Sigmoid colon (tissue), 7 donors: ENCODE data around the gene KRT27. TPM values are rescaled to one million over a fixed set of nuclear protein-coding genes. Genes with fewer than 3 reads are reported as not detected.

ENCODE experiments used
- DNase-seq: peaks from one replicate; pipeline ENCODE4 v3.0.0-alpha.2; 2019
- H3K27ac ChIP-seq, 4 donors: fragments of 200-600 bp; sonication (generic); one replicate each; pipeline ENCODE4 v1.5.1; 2016 to 2019; ENCODE audit warnings: mild to moderate bottlenecking in 1 of 4
- H3K27me3 ChIP-seq, 3 donors: fragments of 200-600 bp; sonication (generic); one replicate each; pipeline ENCODE4 v1.5.1; 2019; ENCODE audit warnings: mild to moderate bottlenecking in 1 of 3
- H3K36me3 ChIP-seq, 4 donors: fragments of 200-600 bp; sonication (generic); one replicate each; pipeline ENCODE4 v1.5.1; 2016 to 2019
- H3K4me1 ChIP-seq, 4 donors: fragments of 200-600 bp; sonication (generic); one replicate each; pipeline ENCODE4 v1.5.1; 2017 to 2019
- H3K4me3 ChIP-seq, 4 donors: fragments of 200-600 bp; sonication (generic); one replicate each; pipeline ENCODE4 v1.5.1; 2017 to 2019; ENCODE audit warnings: mild to moderate bottlenecking in 2 of 4, moderate library complexity in 1 of 4
- H3K9me3 ChIP-seq, 4 donors: fragments of 200-600 bp in 3 of 4; sonication (generic) in 3 of 4; one replicate each; pipeline versions ENCODE4 v1.5.1 to v1.6.1; 2013 to 2019
- EP300 ChIP-seq, 4 donors: sonication (generic); formaldehyde crosslinking; IDR thresholded peaks; one replicate each; pipeline ENCODE4 v1.6.1; 2017; ENCODE audit warnings: antibody characterized with exemption in 4 of 4
- POLR2A ChIP-seq, 2 donors: fragments of 450-650 bp; IDR thresholded peaks; one replicate each; pipeline ENCODE4 v1.6.1; 2016; ENCODE audit warnings: antibody characterized with exemption in 2 of 2, mild to moderate bottlenecking in 2 of 2, moderate library complexity in 2 of 2
- POLR2AphosphoS5 ChIP-seq, 4 donors: sonication (generic); formaldehyde crosslinking; IDR thresholded peaks; one replicate each; pipeline ENCODE4 v1.6.1; 2017; ENCODE audit warnings: antibody characterized with exemption in 4 of 4
- WGBS, 2 donors: extraction: QIAGEN DNeasy Blood & Tissue Kit; methylation state at CpG; one replicate each; pipeline ENCODE4 v1.1.7; 2013; 5-methylcytosine and 5-hydroxymethylcytosine counted together
- intact Hi-C: fragments of 100-400 bp; cut with DNase I; formaldehyde crosslinking; loops from one replicate; pipeline ENCODE4 v1.15.1; 2023
- polyA plus RNA-seq, 3 donors: library from polyadenylated mRNA; stranded (reverse); fragments of 200-250 nt; gene quantifications; one replicate each; pipeline ENCODE4 v1.2.3, GENCODE V29; 2013
- total RNA-seq, 4 donors: library from RNA; depleted of rRNA; stranded (reverse); fragments of >200 nt; gene quantifications; one replicate each; pipeline ENCODE4 v1.1.0, GENCODE V29; 2016
- TF ChIP-seq, protein P1 (sequence below), 4 experiments: fragments of 450-650 bp in 3 of 4; fragments of 200-600 bp in 1 of 4; IDR thresholded peaks; one replicate each; pipeline ENCODE4 v1.5.1; 2016 to 2019; ENCODE audit warnings: antibody characterized with exemption in 4 of 4, mild to moderate bottlenecking in 3 of 4, moderate library complexity in 2 of 4
- donor health status: healthy with polysubstance abuse.
- donor health status: Bipolar disorder and iron deficiency.
- donor health status: healthy.

KRT27 gene
- total and polyA plus RNA-seq, 7 donors, result 0.07 to 0.55 TPM; not detected in 5

DNA sequence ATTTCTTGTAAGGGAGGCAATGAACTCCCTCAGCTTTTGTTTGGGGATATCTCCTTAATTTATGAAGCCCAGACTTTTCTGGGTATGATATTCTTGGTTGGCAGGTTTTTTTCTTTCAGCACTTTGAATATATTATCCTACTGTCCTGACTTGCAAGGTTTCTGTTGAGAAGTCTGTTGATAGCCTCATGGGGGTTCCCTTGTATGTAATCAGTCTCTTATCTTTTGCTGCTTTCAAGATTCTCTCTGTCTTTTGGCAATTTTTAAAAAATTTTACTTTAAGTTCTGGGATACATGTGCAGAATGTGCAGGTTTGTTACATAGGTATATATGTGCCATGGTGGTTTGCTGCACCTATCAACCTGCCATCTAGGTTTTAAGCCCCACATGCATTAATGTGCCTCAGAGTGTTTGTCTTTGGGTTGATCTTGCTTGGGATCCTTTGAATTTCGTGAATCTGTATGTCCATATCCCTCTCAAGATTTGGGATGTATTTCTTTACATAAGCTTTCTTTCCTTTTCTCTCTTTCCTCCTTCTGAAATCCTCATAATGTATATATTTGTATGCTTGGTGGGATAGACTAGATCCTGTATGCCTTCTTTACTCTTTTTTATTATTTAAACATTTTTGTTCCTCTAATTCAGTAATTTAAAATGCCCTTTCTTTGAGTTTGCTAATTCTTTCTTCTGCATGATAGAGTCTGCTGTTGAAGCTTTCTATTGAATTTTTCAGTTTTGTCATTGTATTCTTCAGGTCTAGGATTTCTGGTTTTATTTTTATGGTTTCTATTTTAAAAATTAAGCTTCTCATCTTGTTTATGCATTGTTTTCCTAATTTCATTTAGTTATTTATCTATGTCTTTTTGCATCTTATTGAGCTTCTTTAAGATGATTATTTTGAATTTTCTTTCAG, 22.0 kb downstream of the KRT27 start:
- TF ChIP-seq EP300 (IDR thresholded peaks at IDR 0.05) (no peak), POLR2A (IDR thresholded peaks at IDR 0.05) (no peak), POLR2AphosphoS5 (IDR thresholded peaks at IDR 0.05) (no peak)
- TF ChIP-seq, protein P1, sequence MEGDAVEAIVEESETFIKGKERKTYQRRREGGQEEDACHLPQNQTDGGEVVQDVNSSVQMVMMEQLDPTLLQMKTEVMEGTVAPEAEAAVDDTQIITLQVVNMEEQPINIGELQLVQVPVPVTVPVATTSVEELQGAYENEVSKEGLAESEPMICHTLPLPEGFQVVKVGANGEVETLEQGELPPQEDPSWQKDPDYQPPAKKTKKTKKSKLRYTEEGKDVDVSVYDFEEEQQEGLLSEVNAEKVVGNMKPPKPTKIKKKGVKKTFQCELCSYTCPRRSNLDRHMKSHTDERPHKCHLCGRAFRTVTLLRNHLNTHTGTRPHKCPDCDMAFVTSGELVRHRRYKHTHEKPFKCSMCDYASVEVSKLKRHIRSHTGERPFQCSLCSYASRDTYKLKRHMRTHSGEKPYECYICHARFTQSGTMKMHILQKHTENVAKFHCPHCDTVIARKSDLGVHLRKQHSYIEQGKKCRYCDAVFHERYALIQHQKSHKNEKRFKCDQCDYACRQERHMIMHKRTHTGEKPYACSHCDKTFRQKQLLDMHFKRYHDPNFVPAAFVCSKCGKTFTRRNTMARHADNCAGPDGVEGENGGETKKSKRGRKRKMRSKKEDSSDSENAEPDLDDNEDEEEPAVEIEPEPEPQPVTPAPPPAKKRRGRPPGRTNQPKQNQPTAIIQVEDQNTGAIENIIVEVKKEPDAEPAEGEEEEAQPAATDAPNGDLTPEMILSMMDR (IDR thresholded peaks at IDR 0.05), result no peak
- H3K36me3 ChIP-seq, result no peaks in the 10 kb centered on the region
- intact Hi-C loops, result no loop called here
- H3K9me3 ChIP-seq, result peaks cover 9 to 28% (median 19%) of the 10 kb centered on the region in 4 donors
- H3K27me3 ChIP-seq, result no peaks in the 10 kb centered on the region
- WGBS, 2 donors, result 6 to 27% methylated on average over 1 of the region's 1 CpG
- no peak overlapping the region for H3K4me3 ChIP-seq
- no peaks in the 10 kb centered on the region for H3K4me1 ChIP-seq
- DNase-seq, result no peak
- H3K27ac ChIP-seq, result no peak overlapping the region

DNA sequence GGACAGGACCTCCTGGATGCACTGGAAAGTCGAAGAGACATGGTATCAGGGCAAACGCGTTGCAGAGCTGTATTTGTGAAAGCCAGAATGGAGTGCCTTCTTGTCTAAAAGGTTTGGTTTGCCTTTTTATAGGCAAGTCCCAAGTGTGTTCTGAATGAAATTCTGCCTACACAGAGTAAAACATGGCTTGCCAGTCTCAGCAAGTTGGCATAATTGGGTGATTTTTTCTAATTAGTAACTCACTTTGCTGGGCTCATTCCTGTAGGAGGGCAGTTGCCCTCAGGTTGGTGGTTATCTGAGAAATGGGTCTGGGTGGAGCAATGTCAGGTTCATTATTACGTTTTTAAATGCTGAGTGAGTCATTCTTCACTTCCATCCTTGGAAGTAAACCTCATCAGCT, 27.1 kb downstream of the KRT27 start, which contains the start of gene KRT25:
KRT25 (minus strand) TSS at position 101 of the 400 bp plus-strand sequence; CDS start at position 41, 60 bp downstream.
- no peaks in the 10 kb centered on the region for H3K27me3 ChIP-seq
- no peak within 1 kb of the TSS for H3K27ac ChIP-seq
- peaks cover 4 to 12% (median 8%) of the 10 kb centered on the region in 4 donors for H3K9me3 ChIP-seq
- H3K4me1 ChIP-seq, result no peaks in the 10 kb centered on the region
- no peaks in the 10 kb centered on the region for H3K36me3 ChIP-seq
- H3K4me3 ChIP-seq, result no peak within 1 kb of the TSS
- TF ChIP-seq EP300 (IDR thresholded peaks at IDR 0.05) (no peak), POLR2A (IDR thresholded peaks at IDR 0.05) (no peak), POLR2AphosphoS5 (IDR thresholded peaks at IDR 0.05) (no peak)
- TF ChIP-seq, protein P1 (IDR thresholded peaks at IDR 0.05), result no peak
- intact Hi-C loops, result no loop called here
- 64 to 76% methylated on average over 4 of the region's 4 CpGs for WGBS, 2 donors
- no peak for DNase-seq

DNA sequence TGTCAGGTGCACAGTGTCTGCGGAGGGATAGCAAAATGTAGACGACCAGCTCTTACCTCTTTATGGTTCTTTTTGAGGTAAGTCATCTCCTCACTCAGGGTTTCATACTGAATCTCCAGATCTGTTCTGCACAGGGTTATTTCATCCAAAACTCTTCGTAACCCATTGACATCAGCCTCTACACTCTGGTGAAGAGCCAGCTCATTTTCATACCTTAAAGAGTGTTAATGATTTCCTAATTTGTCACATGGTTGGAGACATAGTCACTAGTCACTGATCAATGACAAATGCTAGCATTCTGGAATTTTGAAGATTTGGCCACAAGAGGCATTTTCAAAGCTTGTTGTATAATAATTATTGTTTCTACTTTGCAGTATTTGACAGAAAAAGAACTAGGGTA, 28.5 kb downstream of the KRT27 start:
- Histone ChIP-seq H3K4me3 (no peak overlapping the region), H3K27ac (no peak overlapping the region), H3K4me1 (no peaks in the 10 kb centered on the region), H3K9me3 (peaks cover 0 to 2% (median 0%) of the 10 kb centered on the region in 4 donors), H3K27me3 (peaks cover 0 to 5% (median 0%) of the 10 kb centered on the region in 3 donors), H3K36me3 (no peaks in the 10 kb centered on the region)
- DNase-seq, result no peak
- WGBS, 2 donors, result 89 to 92% methylated on average over 3 of the region's 3 CpGs
- no peak for TF ChIP-seq POLR2A (IDR thresholded peaks at IDR 0.05)
- TF ChIP-seq EP300 (IDR thresholded peaks at IDR 0.05), result no peak
- no peak for TF ChIP-seq POLR2AphosphoS5 (IDR thresholded peaks at IDR 0.05)
- TF ChIP-seq, protein P1 (IDR thresholded peaks at IDR 0.05), result no peak
- intact Hi-C loops, result no loop called here

DNA sequence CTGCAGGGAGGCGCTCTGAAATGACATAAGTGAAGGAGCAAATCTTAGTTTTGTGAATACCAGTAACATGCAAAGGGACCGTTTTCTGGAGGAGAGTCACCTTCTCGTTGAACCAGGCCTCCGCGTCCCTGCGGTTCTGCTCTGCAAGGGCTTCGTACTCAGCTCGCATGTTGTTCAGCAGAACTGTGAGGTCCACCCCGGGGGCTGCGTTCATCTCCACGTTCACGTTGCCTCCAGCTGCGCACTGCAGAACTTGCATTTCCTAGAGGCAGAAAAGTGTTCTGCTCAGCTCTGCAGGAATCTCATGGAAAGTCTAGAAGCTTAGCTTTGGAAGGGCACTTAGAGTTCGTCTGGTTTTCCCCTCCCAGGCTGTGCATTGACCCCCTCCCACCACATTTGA, 31.3 kb downstream of the KRT27 start:
- Histone ChIP-seq H3K4me1 (no peaks in the 10 kb centered on the region), H3K27me3 (peaks cover 0 to 13% (median 0%) of the 10 kb centered on the region in 3 donors), H3K36me3 (no peaks in the 10 kb centered on the region), H3K4me3 (no peak overlapping the region), H3K27ac (no peak overlapping the region), H3K9me3 (no peaks in the 10 kb centered on the region)
- WGBS, 2 donors, result 84 to 88% methylated on average over 14 of the region's 14 CpGs
- no peak for TF ChIP-seq POLR2AphosphoS5 (IDR thresholded peaks at IDR 0.05)
- no peak for TF ChIP-seq POLR2A (IDR thresholded peaks at IDR 0.05)
- TF ChIP-seq, protein P1 (IDR thresholded peaks at IDR 0.05), result no peak
- no peak for TF ChIP-seq EP300 (IDR thresholded peaks at IDR 0.05)
- intact Hi-C loops, result no loop called here
- no peak for DNase-seq
